Naive B cell (primary cell): ENCODE measurements around the gene ATP7A. TPM values are rescaled to one million over a fixed set of nuclear protein-coding genes. Genes with fewer than 3 reads are reported as not detected.
"Not testable (repeated sequence)": the region's sequence is repeated elsewhere in the genome, so short reads cannot be mapped to it uniquely, and the experiment has no call there.

ENCODE experiments used
- ATAC-seq, 2 donors: fragments of 150-1000 bp; cut with Tn5 transposase; 2 replicates each; pipeline ENCODE4 v1.10.0; 2021; ENCODE audit warnings: low read depth in 2 of 2, mild to moderate bottlenecking in 2 of 2, moderate library complexity in 2 of 2
- DNase-seq: peaks from one replicate; pipeline ENCODE4 v3.0.0; 2022
- H3K27ac Mint-ChIP-seq, 6 donors: one replicate each; pipeline ENCODE4 v1.8.0; 2020 to 2022; ENCODE audit warnings: mild to moderate bottlenecking in 6 of 6, mixed read lengths in 6 of 6, moderate library complexity in 5 of 6, inconsistent platforms in 2 of 6
- H3K27me3 Mint-ChIP-seq, 3 donors: one replicate each; pipeline ENCODE4 v1.8.0; 2021 to 2022; ENCODE audit warnings: mixed read lengths in 3 of 3, mild to moderate bottlenecking in 1 of 3
- H3K36me3 Mint-ChIP-seq, 2 donors: one replicate each; pipeline ENCODE4 v1.8.0; 2020 to 2022; ENCODE audit warnings: mixed read lengths in 2 of 2, inconsistent platforms in 1 of 2, mild to moderate bottlenecking in 1 of 2
- H3K4me1 Mint-ChIP-seq, 3 donors: one replicate each; pipeline ENCODE4 v1.8.0; 2020 to 2022; ENCODE audit warnings: mixed read lengths in 3 of 3, inconsistent platforms in 1 of 3, mild to moderate bottlenecking in 1 of 3, moderate library complexity in 1 of 3
- H3K4me3 Mint-ChIP-seq, 8 donors: one replicate each; pipeline ENCODE4 v1.8.0; 2020 to 2022; ENCODE audit warnings: mild to moderate bottlenecking in 8 of 8, mixed read lengths in 8 of 8, moderate library complexity in 8 of 8, inconsistent platforms in 2 of 8
- H3K9me3 Mint-ChIP-seq, 7 donors: one replicate each; pipeline ENCODE4 v1.8.0; 2020 to 2022; ENCODE audit warnings: mixed read lengths in 7 of 7, mild to moderate bottlenecking in 5 of 7, inconsistent platforms in 2 of 7, moderate library complexity in 1 of 7
- polyA plus RNA-seq, 6 donors: library from polyadenylated mRNA; unstranded; fragments of 300-500 nt; fragmentation: Illumina TruSeq; gene quantifications; one replicate each; pipeline ENCODE4 v1.2.3, GENCODE V29; 2021; ENCODE audit warnings: low read depth in 6 of 6

ATP7A gene
- polyA plus RNA-seq, 6 donors from 2014 or later = 5.4 to 6.5 (median 6.3) TPM; not detected in 1

GRCh38 chrX:78024349-78025059, 114.0 kb downstream of the ATP7A start:
- H3K4me1 Mint-ChIP-seq = peaks cover 5 to 7% (median 6%) of the 10 kb centered on the region in 3 donors
- peak; percentile 38 for DNase-seq
- peak overlapping the region in 1 of 6 donors; percentile 71 for H3K27ac Mint-ChIP-seq
- H3K27me3 Mint-ChIP-seq = no peaks in the 10 kb centered on the region
- H3K4me3 Mint-ChIP-seq = no peak overlapping the region
- ATAC-seq = peak; percentile 35 to 60
- no peaks in the 10 kb centered on the region for H3K36me3 Mint-ChIP-seq
- no peaks in the 10 kb centered on the region for H3K9me3 Mint-ChIP-seq

- DNase-seq = no peak
- no peaks in the 10 kb centered on the region for H3K27me3 Mint-ChIP-seq
- no peak overlapping the region for H3K4me3 Mint-ChIP-seq
- H3K4me1 Mint-ChIP-seq = peaks cover 5 to 7% (median 6%) of the 10 kb centered on the region in 3 donors
- ATAC-seq = no peak
- H3K9me3 Mint-ChIP-seq = no peaks in the 10 kb centered on the region
- H3K36me3 Mint-ChIP-seq = no peaks in the 10 kb centered on the region
- H3K27ac Mint-ChIP-seq = no peak overlapping the region
Observed at GRCh38 chrX:78027798-78028197, 117.3 kb downstream of the ATP7A start.

- Mint-ChIP-seq H3K4me3 (no peak overlapping the region), H3K36me3 (no peaks in the 10 kb centered on the region), H3K9me3 (no peaks in the 10 kb centered on the region), H3K27ac (no peak overlapping the region), H3K4me1 (peaks cover 3 to 4% (median 3%) of the 10 kb centered on the region in 3 donors), H3K27me3 (no peaks in the 10 kb centered on the region)
- DNase-seq (no peak), ATAC-seq (no peak)
Observed at GRCh38 chrX:78029663-78030062, 119.2 kb downstream of the ATP7A start.

GRCh38 chrX:78035061-78035460, 124.6 kb downstream of the ATP7A start:
- peak overlapping the region in 2 of 6 donors; percentile 7 to 12 for H3K27ac Mint-ChIP-seq
- peaks cover 0 to 16% of the 10 kb centered on the region in 2 donors for H3K36me3 Mint-ChIP-seq
- no peak overlapping the region for H3K4me3 Mint-ChIP-seq
- no peak for DNase-seq
- no peaks in the 10 kb centered on the region for H3K9me3 Mint-ChIP-seq
- no peaks in the 10 kb centered on the region for H3K4me1 Mint-ChIP-seq
- no peak for ATAC-seq
- no peaks in the 10 kb centered on the region for H3K27me3 Mint-ChIP-seq

- Mint-ChIP-seq H3K4me1 (no peaks in the 10 kb centered on the region), H3K27me3 (no peaks in the 10 kb centered on the region), H3K36me3 (peaks cover 0 to 16% of the 10 kb centered on the region in 2 donors), H3K27ac (peak overlapping the region in 1 of 6 donors; percentile 69), H3K9me3 (no peaks in the 10 kb centered on the region), H3K4me3 (no peak overlapping the region)
- DNase-seq = no peak
- no peak for ATAC-seq
Observed at GRCh38 chrX:78037881-78038280, 127.4 kb downstream of the ATP7A start.

GRCh38 chrX:78042601-78043000, 132.1 kb downstream of the ATP7A start:
- Mint-ChIP-seq H3K4me1 (no peaks in the 10 kb centered on the region), H3K27ac (no peak overlapping the region), H3K27me3 (no peaks in the 10 kb centered on the region), H3K36me3 (peaks cover 0 to 10% of the 10 kb centered on the region in 2 donors), H3K4me3 (no peak overlapping the region), H3K9me3 (no peaks in the 10 kb centered on the region)
- no peak for ATAC-seq
- DNase-seq = no peak

GRCh38 chrX:78046362-78046761, 135.9 kb downstream of the ATP7A start:
- no peaks in the 10 kb centered on the region for H3K4me1 Mint-ChIP-seq

GRCh38 chrX:78048052-78048451, 137.6 kb downstream of the ATP7A start:
- no peak for ATAC-seq
- H3K36me3 Mint-ChIP-seq = peaks cover 0 to 13% of the 10 kb centered on the region in 2 donors
- H3K9me3 Mint-ChIP-seq = peaks cover 2 to 9% (median 3%) of the 10 kb centered on the region in 7 donors
- H3K27ac Mint-ChIP-seq = no peak overlapping the region
- H3K4me1 Mint-ChIP-seq = no peaks in the 10 kb centered on the region
- H3K27me3 Mint-ChIP-seq = no peaks in the 10 kb centered on the region
- H3K4me3 Mint-ChIP-seq = no peak overlapping the region
- no peak for DNase-seq

More at GRCh38 chrX:78046362-78046761, 135.9 kb downstream of the ATP7A start:
- Mint-ChIP-seq H3K36me3 (peaks cover 0 to 13% of the 10 kb centered on the region in 2 donors), H3K27me3 (no peaks in the 10 kb centered on the region), H3K27ac (no peak overlapping the region), H3K4me3 (no peak overlapping the region), H3K9me3 (no peaks in the 10 kb centered on the region)
- ATAC-seq = no peak
- DNase-seq = no peak

- no peak for DNase-seq
- Mint-ChIP-seq H3K36me3 (peaks cover 0 to 9% of the 10 kb centered on the region in 2 donors), H3K9me3 (peaks cover 0 to 20% (median 5%) of the 10 kb centered on the region in 7 donors), H3K27ac (no peak overlapping the region), H3K4me3 (no peak overlapping the region), H3K4me1 (no peaks in the 10 kb centered on the region), H3K27me3 (no peaks in the 10 kb centered on the region)
- ATAC-seq = no peak
Observed at GRCh38 chrX:78063687-78064086, 153.2 kb downstream of the ATP7A start.

GRCh38 chrX:78064152-78064551, 153.7 kb downstream of the ATP7A start:
- no peaks in the 10 kb centered on the region for H3K27me3 Mint-ChIP-seq
- H3K4me3 Mint-ChIP-seq = no peak overlapping the region
- H3K27ac Mint-ChIP-seq = no peak overlapping the region
- no peak for ATAC-seq
- no peak for DNase-seq
- H3K4me1 Mint-ChIP-seq = no peaks in the 10 kb centered on the region
- peaks cover 2 to 22% (median 8%) of the 10 kb centered on the region in 7 donors for H3K9me3 Mint-ChIP-seq
- peaks cover 0 to 13% of the 10 kb centered on the region in 2 donors for H3K36me3 Mint-ChIP-seq

GRCh38 chrX:78064698-78065601, 154.5 kb downstream of the ATP7A start:
- not testable (repeated sequence) for H3K4me3 Mint-ChIP-seq, ATAC-seq, H3K27ac Mint-ChIP-seq, DNase-seq, H3K4me1 Mint-ChIP-seq, H3K27me3 Mint-ChIP-seq
- Mint-ChIP-seq H3K9me3 (peaks cover 2 to 15% (median 10%) of the 10 kb centered on the region in 7 donors), H3K36me3 (peaks cover 0 to 13% of the 10 kb centered on the region in 2 donors)

GRCh38 chrX:78066110-78066509, 155.6 kb downstream of the ATP7A start:
- Mint-ChIP-seq H3K4me1 (no peaks in the 10 kb centered on the region), H3K4me3 (no peak overlapping the region), H3K36me3 (peaks cover 0 to 13% of the 10 kb centered on the region in 2 donors), H3K27ac (no peak overlapping the region), H3K9me3 (peaks cover 2 to 15% (median 10%) of the 10 kb centered on the region in 7 donors), H3K27me3 (no peaks in the 10 kb centered on the region)
- DNase-seq (no peak), ATAC-seq (no peak)

GRCh38 chrX:78071331-78071730, 160.8 kb downstream of the ATP7A start:
- Mint-ChIP-seq H3K36me3 (peaks cover 0 to 5% of the 10 kb centered on the region in 2 donors), H3K4me1 (no peaks in the 10 kb centered on the region), H3K4me3 (no peak overlapping the region), H3K9me3 (peaks cover 5 to 41% (median 22%) of the 10 kb centered on the region in 7 donors), H3K27me3 (no peaks in the 10 kb centered on the region), H3K27ac (no peak overlapping the region)
- DNase-seq (no peak), ATAC-seq (no peak)
